B cell (primary cell): ENCODE results near the gene DCST2.

Experiments used
- CTCF ChIP-seq: fragments of 200-600 bp; IDR thresholded peaks from one replicate; pipeline ENCODE4 v1.8.0; 2022; ENCODE audit warnings: antibody characterized with exemption, mild to moderate bottlenecking
- EZH2 ChIP-seq: IDR thresholded peaks from 2 replicates; pipeline ENCODE4 v1.6.1; 2012; ENCODE audit warnings: borderline replicate concordance, low read depth, mild to moderate bottlenecking, moderate library complexity, low read length; ENCODE audit not compliant: insufficient read depth, poor library complexity, severe bottlenecking

GRCh38 chr1:155016231-155016831 lies 17.2 kb downstream of the DCST2 start:
- TF ChIP-seq CTCF, result no peak
- no peak for TF ChIP-seq EZH2
